RWPE1 (cell line): ENCODE data around the gene SKI.

Experiments
- CTCF ChIA-PET: fragments of 350-600 bp; sonication (Branson Sonifier 250); formaldehyde crosslinking; extraction: SDS; loops from one replicate; lab custom pipeline; 2021; lab: Yijun Ruan, JAX
- POLR2A ChIA-PET: fragments of 400-600 bp; formaldehyde crosslinking; extraction: SDS; loops from one replicate; lab custom pipeline; 2020; ENCODE audit warnings: antibody characterized with exemption; ENCODE audit not compliant: low non-redundant PET; lab: Yijun Ruan, JAX
- DNase-seq: peaks from one replicate; pipeline ENCODE4 v3.0.0; 2012; ENCODE audit warnings: low spot score
- H3K27ac ChIP-seq: fragments of 450-650 bp; 2 replicates; pipeline ENCODE4 v1.5.1; 2017
- TF ChIP-seq, protein P1 (sequence below): fragments of 450-650 bp; conservative IDR thresholded peaks from 2 replicates; pipeline ENCODE4 v1.5.1; 2017; ENCODE audit warnings: low read depth, mild to moderate bottlenecking

SKI gene

GRCh38 chr1:2228157-2228594 is at the start of gene SKI:
Gene SKI (plus strand): TSS chr1:2228319. CDS start chr1:2228767, 448 bp downstream.
- TF ChIP-seq, protein P1, sequence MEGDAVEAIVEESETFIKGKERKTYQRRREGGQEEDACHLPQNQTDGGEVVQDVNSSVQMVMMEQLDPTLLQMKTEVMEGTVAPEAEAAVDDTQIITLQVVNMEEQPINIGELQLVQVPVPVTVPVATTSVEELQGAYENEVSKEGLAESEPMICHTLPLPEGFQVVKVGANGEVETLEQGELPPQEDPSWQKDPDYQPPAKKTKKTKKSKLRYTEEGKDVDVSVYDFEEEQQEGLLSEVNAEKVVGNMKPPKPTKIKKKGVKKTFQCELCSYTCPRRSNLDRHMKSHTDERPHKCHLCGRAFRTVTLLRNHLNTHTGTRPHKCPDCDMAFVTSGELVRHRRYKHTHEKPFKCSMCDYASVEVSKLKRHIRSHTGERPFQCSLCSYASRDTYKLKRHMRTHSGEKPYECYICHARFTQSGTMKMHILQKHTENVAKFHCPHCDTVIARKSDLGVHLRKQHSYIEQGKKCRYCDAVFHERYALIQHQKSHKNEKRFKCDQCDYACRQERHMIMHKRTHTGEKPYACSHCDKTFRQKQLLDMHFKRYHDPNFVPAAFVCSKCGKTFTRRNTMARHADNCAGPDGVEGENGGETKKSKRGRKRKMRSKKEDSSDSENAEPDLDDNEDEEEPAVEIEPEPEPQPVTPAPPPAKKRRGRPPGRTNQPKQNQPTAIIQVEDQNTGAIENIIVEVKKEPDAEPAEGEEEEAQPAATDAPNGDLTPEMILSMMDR, result no peak
- ChIA-PET POLR2A (no interaction called here), CTCF (no interaction called here)
- no peak for DNase-seq
- peak within 1 kb of the TSS; percentile 99 for H3K27ac ChIP-seq

GRCh38 chr1:2178875-2179274 is 49.2 kb upstream of the SKI start:
- H3K27ac ChIP-seq, result peak overlapping the region; percentile 24; the same call in 1 of the 2 replicates
- ChIA-PET CTCF (no interaction called here), POLR2A (no interaction called here)
- no peak for DNase-seq
- TF ChIP-seq, protein P1, result no peak

GRCh38 chr1:2179283-2180013 is 48.7 kb upstream of the SKI start:
- H3K27ac ChIP-seq, result peak overlapping the region; percentile 24; the same call in 1 of the 2 replicates
- ChIA-PET CTCF (no interaction called here), POLR2A (no interaction called here)
- DNase-seq, result no peak
- TF ChIP-seq, protein P1, result no peak

GRCh38 chr1:2180297-2181245 is 47.5 kb upstream of the SKI start:
- ChIA-PET CTCF (no interaction called here), POLR2A (no interaction called here)
- no peak overlapping the region for H3K27ac ChIP-seq
- no peak for DNase-seq
- TF ChIP-seq, protein P1, result no peak

- no peak overlapping the region for H3K27ac ChIP-seq
- TF ChIP-seq, protein P1, result no peak
- ChIA-PET POLR2A (no interaction called here), CTCF (no interaction called here)
- DNase-seq, result no peak
Measured at GRCh38 chr1:2181271-2181670, 46.8 kb upstream of the SKI start.

GRCh38 chr1:2181752-2182151 is 46.4 kb upstream of the SKI start:
- H3K27ac ChIP-seq, result no peak overlapping the region
- TF ChIP-seq, protein P1, result no peak
- ChIA-PET CTCF (no interaction called here), POLR2A (no interaction called here)
- DNase-seq, result no peak
